Parathyroid adenoma (tissue), 2 donors: Measurements from ENCODE around the gene SPON1.

ENCODE experiments used
- H2AFZ ChIP-seq: fragments of 300-600 bp; sonication (generic); one replicate; pipeline ENCODE4 v1.7.0; 2017; ENCODE audit warnings: antibody characterized with exemption, mild to moderate bottlenecking
- H3K27ac ChIP-seq: fragments of 300-600 bp; sonication (generic); one replicate; pipeline ENCODE4 v1.7.0; 2017
- H3K27me3 ChIP-seq: fragments of 300-600 bp; sonication (generic); one replicate; pipeline ENCODE4 v1.7.0; 2017; ENCODE audit warnings: low read length; ENCODE audit not compliant: control insufficient read depth, insufficient read depth
- H3K36me3 ChIP-seq: fragments of 300-600 bp; sonication (generic); one replicate; pipeline ENCODE4 v1.7.0; 2017; ENCODE audit warnings: low read length; ENCODE audit not compliant: control insufficient read depth, insufficient read depth
- H3K4me1 ChIP-seq: fragments of 300-600 bp; sonication (generic); one replicate; pipeline ENCODE4 v1.7.0; 2017; ENCODE audit warnings: control low read depth
- H3K4me2 ChIP-seq: fragments of 300-600 bp; sonication (generic); one replicate; pipeline ENCODE4 v1.7.0; 2017; ENCODE audit warnings: low read length
- H3K4me3 ChIP-seq: fragments of 300-600 bp; sonication (generic); one replicate; pipeline ENCODE4 v1.7.0; 2017; ENCODE audit warnings: low read depth, low read length
- H3K79me2 ChIP-seq: fragments of 300-600 bp; sonication (generic); one replicate; pipeline ENCODE4 v1.7.0; 2017; ENCODE audit warnings: control low read depth
- H3K9ac ChIP-seq: fragments of 300-600 bp; sonication (generic); one replicate; pipeline ENCODE4 v1.7.0; 2017; ENCODE audit warnings: mild to moderate bottlenecking
- H3K9me3 ChIP-seq: fragments of 300-600 bp; sonication (generic); one replicate; pipeline ENCODE4 v1.7.0; 2017; ENCODE audit warnings: low read length; ENCODE audit not compliant: control insufficient read depth
- TF ChIP-seq, protein P1 (sequence below): fragments of 300-600 bp; sonication (generic); IDR thresholded peaks from one replicate; pipeline ENCODE4 v1.7.0; 2017; ENCODE audit warnings: antibody characterized with exemption, mild to moderate bottlenecking
- donor health status: primary hyperparathyroidism.

The SPON1 gene

DNA sequence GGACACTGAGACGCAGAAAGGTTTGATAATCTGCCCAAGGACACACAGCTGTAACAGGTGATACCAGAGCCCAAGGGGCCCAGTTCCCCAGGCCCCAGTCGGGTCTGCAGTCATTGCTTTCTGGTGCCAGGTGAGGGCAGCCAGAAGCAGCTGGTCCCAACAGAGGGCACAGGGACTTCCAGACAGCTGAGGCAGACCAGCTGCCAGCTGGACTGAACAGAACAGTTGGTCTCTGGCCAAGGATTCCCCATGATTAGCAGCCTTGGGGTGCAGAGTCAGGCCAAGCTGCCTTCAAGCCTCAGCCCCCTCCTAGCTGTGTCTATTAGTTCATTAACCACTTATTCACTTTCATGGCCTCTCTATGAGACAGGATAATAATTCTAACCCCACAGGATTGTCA, 290.9 kb downstream of the SPON1 start:
- no peak overlapping the region for H2AFZ ChIP-seq
- H3K9me3 ChIP-seq, result no peaks in the 10 kb centered on the region
- no peak overlapping the region for H3K9ac ChIP-seq
- H3K36me3 ChIP-seq, result no peaks in the 10 kb centered on the region
- no peak overlapping the region for H3K4me2 ChIP-seq
- H3K79me2 ChIP-seq, result no peaks in the 10 kb centered on the region
- H3K4me3 ChIP-seq, result no peak overlapping the region
- no peaks in the 10 kb centered on the region for H3K27me3 ChIP-seq
- H3K4me1 ChIP-seq, result no peaks in the 10 kb centered on the region
- TF ChIP-seq, protein P1, sequence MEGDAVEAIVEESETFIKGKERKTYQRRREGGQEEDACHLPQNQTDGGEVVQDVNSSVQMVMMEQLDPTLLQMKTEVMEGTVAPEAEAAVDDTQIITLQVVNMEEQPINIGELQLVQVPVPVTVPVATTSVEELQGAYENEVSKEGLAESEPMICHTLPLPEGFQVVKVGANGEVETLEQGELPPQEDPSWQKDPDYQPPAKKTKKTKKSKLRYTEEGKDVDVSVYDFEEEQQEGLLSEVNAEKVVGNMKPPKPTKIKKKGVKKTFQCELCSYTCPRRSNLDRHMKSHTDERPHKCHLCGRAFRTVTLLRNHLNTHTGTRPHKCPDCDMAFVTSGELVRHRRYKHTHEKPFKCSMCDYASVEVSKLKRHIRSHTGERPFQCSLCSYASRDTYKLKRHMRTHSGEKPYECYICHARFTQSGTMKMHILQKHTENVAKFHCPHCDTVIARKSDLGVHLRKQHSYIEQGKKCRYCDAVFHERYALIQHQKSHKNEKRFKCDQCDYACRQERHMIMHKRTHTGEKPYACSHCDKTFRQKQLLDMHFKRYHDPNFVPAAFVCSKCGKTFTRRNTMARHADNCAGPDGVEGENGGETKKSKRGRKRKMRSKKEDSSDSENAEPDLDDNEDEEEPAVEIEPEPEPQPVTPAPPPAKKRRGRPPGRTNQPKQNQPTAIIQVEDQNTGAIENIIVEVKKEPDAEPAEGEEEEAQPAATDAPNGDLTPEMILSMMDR, result no peak
- H3K27ac ChIP-seq, result no peak overlapping the region

DNA sequence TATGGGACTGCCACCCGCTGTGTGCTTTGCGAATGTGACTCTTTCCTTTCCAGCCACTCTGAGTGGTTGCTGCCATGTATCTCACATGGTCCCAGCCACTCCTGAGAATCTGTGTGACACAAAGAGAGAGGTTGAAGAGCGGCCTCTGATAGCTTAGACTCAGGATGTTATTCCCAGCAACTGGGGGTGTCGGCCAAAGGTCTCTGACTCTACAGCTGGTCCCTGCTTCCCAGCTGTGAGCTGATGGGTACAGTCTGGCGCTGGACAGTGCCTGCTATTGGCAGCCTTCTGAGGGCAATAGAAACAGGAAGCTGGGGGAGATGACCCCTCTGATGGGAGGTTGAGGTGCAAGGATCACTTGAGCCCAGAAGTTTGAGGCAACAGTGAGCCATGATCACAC, 291.3 kb downstream of the SPON1 start:
- no peak overlapping the region for H2AFZ ChIP-seq
- no peak overlapping the region for H3K9ac ChIP-seq
- H3K79me2 ChIP-seq, result no peaks in the 10 kb centered on the region
- no peak overlapping the region for H3K4me2 ChIP-seq
- TF ChIP-seq, protein P1, result no peak
- no peak overlapping the region for H3K4me3 ChIP-seq
- no peaks in the 10 kb centered on the region for H3K4me1 ChIP-seq
- no peak overlapping the region for H3K27ac ChIP-seq
- no peaks in the 10 kb centered on the region for H3K9me3 ChIP-seq
- H3K27me3 ChIP-seq, result no peaks in the 10 kb centered on the region
- no peaks in the 10 kb centered on the region for H3K36me3 ChIP-seq

DNA sequence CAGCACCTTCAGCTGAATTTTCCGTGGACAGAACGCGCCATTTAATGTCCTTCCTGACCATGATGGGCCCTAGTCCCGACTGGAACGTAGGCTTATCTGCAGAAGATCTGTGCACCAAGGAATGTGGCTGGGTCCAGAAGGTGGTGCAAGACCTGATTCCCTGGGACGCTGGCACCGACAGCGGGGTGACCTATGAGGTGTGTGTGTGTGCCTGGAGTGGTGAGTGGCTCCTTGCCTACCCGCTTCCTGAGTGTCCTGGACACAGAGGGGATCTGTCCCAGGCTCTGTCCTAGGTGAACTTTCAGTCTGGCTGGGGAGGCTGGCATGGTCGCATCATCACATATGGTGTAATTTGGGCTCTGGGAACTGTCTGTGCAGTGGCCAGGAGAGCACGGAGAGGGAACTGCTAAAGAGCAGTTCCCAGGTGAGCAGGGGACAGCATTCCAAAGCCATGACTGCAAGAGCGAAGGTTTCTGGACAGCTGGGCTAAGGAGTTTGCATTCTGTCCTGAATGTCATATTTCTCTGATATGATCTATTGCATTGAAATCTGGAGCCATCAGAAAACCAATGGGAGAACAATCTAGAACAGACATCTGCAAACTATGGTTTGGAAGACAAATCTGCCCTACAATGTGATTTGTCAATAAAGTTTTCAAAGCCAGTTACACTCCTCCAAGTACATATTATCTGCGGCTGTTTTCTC, 292.2 kb downstream of the SPON1 start:
- Histone ChIP-seq H2AFZ (no peak overlapping the region), H3K4me1 (no peaks in the 10 kb centered on the region), H3K27me3 (no peaks in the 10 kb centered on the region), H3K36me3 (no peaks in the 10 kb centered on the region), H3K4me3 (no peak overlapping the region), H3K4me2 (no peak overlapping the region), H3K27ac (no peak overlapping the region), H3K9me3 (no peaks in the 10 kb centered on the region), H3K79me2 (no peaks in the 10 kb centered on the region), H3K9ac (no peak overlapping the region)
- TF ChIP-seq, protein P1, result no peak

DNA sequence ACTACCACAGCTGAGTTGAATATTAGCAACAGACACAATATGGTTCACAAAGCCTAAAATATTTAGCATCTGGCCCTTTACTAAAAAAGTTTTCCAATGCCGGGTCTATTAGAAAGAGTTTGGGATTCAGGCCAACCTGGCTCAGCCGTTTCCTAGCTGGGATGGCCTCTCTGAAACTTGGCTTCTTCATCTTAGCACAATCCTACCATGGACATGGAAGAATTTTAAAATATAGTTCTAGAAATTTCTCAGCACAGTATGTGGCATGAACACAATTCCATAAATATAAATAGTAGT, 292.7 kb downstream of the SPON1 start:
- Histone ChIP-seq H3K4me1 (no peaks in the 10 kb centered on the region), H3K4me2 (no peak overlapping the region), H3K9me3 (no peaks in the 10 kb centered on the region), H3K4me3 (no peak overlapping the region), H2AFZ (no peak overlapping the region), H3K27ac (no peak overlapping the region), H3K27me3 (no peaks in the 10 kb centered on the region), H3K9ac (no peak overlapping the region), H3K36me3 (no peaks in the 10 kb centered on the region), H3K79me2 (no peaks in the 10 kb centered on the region)
- TF ChIP-seq, protein P1, result no peak

DNA sequence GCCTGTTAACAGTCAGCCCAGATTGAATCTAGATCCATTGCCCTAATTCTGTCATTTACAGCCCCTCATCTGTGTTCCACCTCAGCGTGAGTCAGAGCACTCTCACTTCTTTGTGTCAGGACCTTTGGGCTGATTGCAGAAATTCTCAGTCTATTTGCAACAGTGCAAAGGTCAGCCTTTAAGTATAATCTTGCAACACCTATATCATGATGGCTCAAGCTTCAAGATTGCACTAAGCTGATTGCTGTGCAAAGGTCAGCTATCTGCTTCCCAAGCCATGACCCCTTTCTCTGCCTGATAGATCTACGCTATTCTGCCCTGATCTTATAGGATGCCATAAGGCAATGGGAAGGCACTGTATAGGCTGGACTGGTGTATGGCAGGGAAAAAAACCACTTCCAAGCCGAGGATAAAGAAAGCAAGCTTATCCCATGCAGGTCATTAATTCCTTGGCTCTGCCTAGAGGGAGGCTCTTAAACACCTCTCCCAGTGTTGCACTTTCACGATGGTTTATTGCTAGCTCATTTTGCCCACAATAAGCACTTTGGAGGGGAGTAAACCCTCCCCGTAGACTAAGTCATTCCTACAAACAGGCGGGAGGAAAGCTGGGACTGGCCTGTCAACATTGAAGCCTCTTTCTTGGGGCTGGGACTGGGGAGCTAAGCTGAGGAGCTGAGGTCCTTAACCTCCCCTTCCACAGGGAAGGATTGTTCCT, 295.9 kb downstream of the SPON1 start:
- no peak overlapping the region for H3K9ac ChIP-seq
- no peak overlapping the region for H3K4me2 ChIP-seq
- no peak overlapping the region for H3K27ac ChIP-seq
- no peaks in the 10 kb centered on the region for H3K79me2 ChIP-seq
- H3K27me3 ChIP-seq, result no peaks in the 10 kb centered on the region
- H3K9me3 ChIP-seq, result no peaks in the 10 kb centered on the region
- H3K4me1 ChIP-seq, result no peaks in the 10 kb centered on the region
- TF ChIP-seq, protein P1, result no peak
- no peak overlapping the region for H3K4me3 ChIP-seq
- H3K36me3 ChIP-seq, result no peaks in the 10 kb centered on the region
- no peak overlapping the region for H2AFZ ChIP-seq
